A549 (cell line): ENCODE data around the gene FAM3A. TPM values are rescaled to one million over a fixed set of nuclear protein-coding genes. Genes with fewer than 3 reads are reported as not detected.

Experiments used
- polyA plus RNA-seq, 4 experiments: library from polyadenylated mRNA; depleted of rRNA in 3 of 4; stranded (reverse); fragments of >200 nt; fragmentation: RNase III in 1 of 4; extraction: RNeasy Plus Mini Kit Qiagen cat#74134 plus additional on column Dnase treatment in 1 of 4; gene quantifications; 2 replicates in 3 of 4; 3 replicates in 1 of 4; pipeline ENCODE4 v1.2.3, GENCODE V29; 2011 to 2017
- small RNA-seq, 6 experiments: library from RNA; depleted of rRNA; stranded (forward); fragments of <200 nt; gene quantifications; one replicate each; pipeline ENCODE3, GENCODE V24; 2012

Gene FAM3A
- polyA plus RNA-seq, 2 of the 4 experiments (the other 2 are of a cell fraction), result 21.7 to 36.7 TPM

Small RNA genes lying within 50 kb of the gene (small RNA-seq; reads per million reads assigned to genes)
- gene RN7SL697P, result 0 reads per million in 6 experiments

Other genes starting within 250 kb of the FAM3A start
- gene TEX28, start 221.1 kb downstream of the FAM3A start, polyA plus RNA-seq (2011; rRNA removed), result not detected in 2 replicates
- not detected in 3 replicates for gene TEX28, start 221.1 kb downstream of the FAM3A start, polyA plus RNA-seq (2017; fragmentation: RNase III; extraction: RNeasy Plus Mini Kit Qiagen cat#74134 plus additional on column Dnase treatment)
- 0.14 TPM in 1 of 2 replicates, not detected in the other for gene TKTL1, start 220.4 kb downstream of the FAM3A start, polyA plus RNA-seq (2011; rRNA removed)
- gene TKTL1, start 220.4 kb downstream of the FAM3A start, polyA plus RNA-seq (2017; fragmentation: RNase III; extraction: RNeasy Plus Mini Kit Qiagen cat#74134 plus additional on column Dnase treatment), result not detected in 3 replicates
- gene FLNA, start 141.6 kb downstream of the FAM3A start, polyA plus RNA-seq (2011; rRNA removed), result 303 and 351 TPM in 2 replicates
- 1,116 to 1,252 TPM (median 1,118 TPM) in 3 replicates for gene FLNA, start 141.6 kb downstream of the FAM3A start, polyA plus RNA-seq (2017; fragmentation: RNase III; extraction: RNeasy Plus Mini Kit Qiagen cat#74134 plus additional on column Dnase treatment)
- 34.6 and 40.7 TPM in 2 replicates for gene EMD, start 136.9 kb downstream of the FAM3A start, polyA plus RNA-seq (2011; rRNA removed)
- gene EMD, start 136.9 kb downstream of the FAM3A start, polyA plus RNA-seq (2017; fragmentation: RNase III; extraction: RNeasy Plus Mini Kit Qiagen cat#74134 plus additional on column Dnase treatment), result 126 to 131 TPM (median 130 TPM) in 3 replicates
- gene RPL10, start 117.9 kb downstream of the FAM3A start, polyA plus RNA-seq (2011; rRNA removed), result 3,216 and 3,468 TPM in 2 replicates
- gene RPL10, start 117.9 kb downstream of the FAM3A start, polyA plus RNA-seq (2017; fragmentation: RNase III; extraction: RNeasy Plus Mini Kit Qiagen cat#74134 plus additional on column Dnase treatment), result 4,594 to 4,829 TPM (median 4,804 TPM) in 3 replicates
- gene DNASE1L1, start 107.0 kb downstream of the FAM3A start, polyA plus RNA-seq (2011; rRNA removed), result 14.3 and 21.6 TPM in 2 replicates
- gene DNASE1L1, start 107.0 kb downstream of the FAM3A start, polyA plus RNA-seq (2017; fragmentation: RNase III; extraction: RNeasy Plus Mini Kit Qiagen cat#74134 plus additional on column Dnase treatment), result 20.9 to 24.5 TPM (median 24.4 TPM) in 3 replicates
- 32.6 and 36.9 TPM in 2 replicates for gene TAFAZZIN, start 104.7 kb downstream of the FAM3A start, polyA plus RNA-seq (2011; rRNA removed)
- gene TAFAZZIN, start 104.7 kb downstream of the FAM3A start, polyA plus RNA-seq (2017; fragmentation: RNase III; extraction: RNeasy Plus Mini Kit Qiagen cat#74134 plus additional on column Dnase treatment), result 25.7 to 36.3 TPM (median 34.4 TPM) in 3 replicates
- 62.6 and 69.6 TPM in 2 replicates for gene ATP6AP1, start 87.6 kb downstream of the FAM3A start, polyA plus RNA-seq (2011; rRNA removed)
- 71.3 to 81.7 TPM (median 78.9 TPM) in 3 replicates for gene ATP6AP1, start 87.6 kb downstream of the FAM3A start, polyA plus RNA-seq (2017; fragmentation: RNase III; extraction: RNeasy Plus Mini Kit Qiagen cat#74134 plus additional on column Dnase treatment)
- 117 and 124 TPM in 2 replicates for gene GDI1, start 79.1 kb downstream of the FAM3A start, polyA plus RNA-seq (2011; rRNA removed)
- gene GDI1, start 79.1 kb downstream of the FAM3A start, polyA plus RNA-seq (2017; fragmentation: RNase III; extraction: RNeasy Plus Mini Kit Qiagen cat#74134 plus additional on column Dnase treatment), result 107 to 131 TPM (median 128 TPM) in 3 replicates
- gene FAM50A, start 72.1 kb downstream of the FAM3A start, polyA plus RNA-seq (2011; rRNA removed), result 55.1 and 57.8 TPM in 2 replicates
- gene FAM50A, start 72.1 kb downstream of the FAM3A start, polyA plus RNA-seq (2017; fragmentation: RNase III; extraction: RNeasy Plus Mini Kit Qiagen cat#74134 plus additional on column Dnase treatment), result 105 to 123 TPM (median 121 TPM) in 3 replicates
- gene PLXNA3, start 58.0 kb downstream of the FAM3A start, polyA plus RNA-seq (2011; rRNA removed), result 3.4 and 5.9 TPM in 2 replicates
- 7.9 to 10.1 TPM (median 9.5 TPM) in 3 replicates for gene PLXNA3, start 58.0 kb downstream of the FAM3A start, polyA plus RNA-seq (2017; fragmentation: RNase III; extraction: RNeasy Plus Mini Kit Qiagen cat#74134 plus additional on column Dnase treatment)
- 20.6 and 26.8 TPM in 2 replicates for gene LAGE3, start 37.0 kb downstream of the FAM3A start, polyA plus RNA-seq (2011; rRNA removed)
- 42.9 to 49.7 TPM (median 47.5 TPM) in 3 replicates for gene LAGE3, start 37.0 kb downstream of the FAM3A start, polyA plus RNA-seq (2017; fragmentation: RNase III; extraction: RNeasy Plus Mini Kit Qiagen cat#74134 plus additional on column Dnase treatment)
- gene UBL4A, start 29.6 kb downstream of the FAM3A start, polyA plus RNA-seq (2011; rRNA removed), result 26.4 and 30.8 TPM in 2 replicates
- 34.6 to 37.7 TPM (median 36.9 TPM) in 3 replicates for gene UBL4A, start 29.6 kb downstream of the FAM3A start, polyA plus RNA-seq (2017; fragmentation: RNase III; extraction: RNeasy Plus Mini Kit Qiagen cat#74134 plus additional on column Dnase treatment)
- gene SLC10A3, start 25.6 kb downstream of the FAM3A start, polyA plus RNA-seq (2011; rRNA removed), result 9.0 and 10.1 TPM in 2 replicates
- gene SLC10A3, start 25.6 kb downstream of the FAM3A start, polyA plus RNA-seq (2017; fragmentation: RNase III; extraction: RNeasy Plus Mini Kit Qiagen cat#74134 plus additional on column Dnase treatment), result 19.3 to 24.1 TPM (median 21.7 TPM) in 3 replicates
- 692 and 774 TPM in 2 replicates for gene G6PD, start 30.6 kb upstream of the FAM3A start, polyA plus RNA-seq (2011; rRNA removed)
- 1,409 to 1,481 TPM (median 1,465 TPM) in 3 replicates for gene G6PD, start 30.6 kb upstream of the FAM3A start, polyA plus RNA-seq (2017; fragmentation: RNase III; extraction: RNeasy Plus Mini Kit Qiagen cat#74134 plus additional on column Dnase treatment)
- 19.7 and 22.1 TPM in 2 replicates for gene IKBKG, start 31.4 kb upstream of the FAM3A start, polyA plus RNA-seq (2011; rRNA removed)
- 33.4 to 38.8 TPM (median 34.2 TPM) in 3 replicates for gene IKBKG, start 31.4 kb upstream of the FAM3A start, polyA plus RNA-seq (2017; fragmentation: RNase III; extraction: RNeasy Plus Mini Kit Qiagen cat#74134 plus additional on column Dnase treatment)
- not detected in 2 replicates for gene CTAG1A, start 68.9 kb upstream of the FAM3A start, polyA plus RNA-seq (2011; rRNA removed)
- gene CTAG1A, start 68.9 kb upstream of the FAM3A start, polyA plus RNA-seq (2017; fragmentation: RNase III; extraction: RNeasy Plus Mini Kit Qiagen cat#74134 plus additional on column Dnase treatment), result not detected in 3 replicates
- gene CTAG1B, start 103.0 kb upstream of the FAM3A start, polyA plus RNA-seq (2011; rRNA removed), result not detected in 2 replicates
- not detected in 3 replicates for gene CTAG1B, start 103.0 kb upstream of the FAM3A start, polyA plus RNA-seq (2017; fragmentation: RNase III; extraction: RNeasy Plus Mini Kit Qiagen cat#74134 plus additional on column Dnase treatment)
- not detected in 2 replicates for gene CTAG2, start 137.3 kb upstream of the FAM3A start, polyA plus RNA-seq (2011; rRNA removed)
- gene CTAG2, start 137.3 kb upstream of the FAM3A start, polyA plus RNA-seq (2017; fragmentation: RNase III; extraction: RNeasy Plus Mini Kit Qiagen cat#74134 plus additional on column Dnase treatment), result not detected in 3 replicates
- gene GAB3, start 234.8 kb upstream of the FAM3A start, polyA plus RNA-seq (2011; rRNA removed), result 0.39 and 0.56 TPM in 2 replicates
- 0.13 to 0.21 TPM (median 0.15 TPM) in 3 replicates for gene GAB3, start 234.8 kb upstream of the FAM3A start, polyA plus RNA-seq (2017; fragmentation: RNase III; extraction: RNeasy Plus Mini Kit Qiagen cat#74134 plus additional on column Dnase treatment)
- 137 and 209 TPM in 2 replicates for gene DKC1, start 246.6 kb upstream of the FAM3A start, polyA plus RNA-seq (2011; rRNA removed)
- gene DKC1, start 246.6 kb upstream of the FAM3A start, polyA plus RNA-seq (2017; fragmentation: RNase III; extraction: RNeasy Plus Mini Kit Qiagen cat#74134 plus additional on column Dnase treatment), result 165 to 190 TPM (median 166 TPM) in 3 replicates